HG03135 (cell line): ENCODE measurements around the gene FLII.
A peak's percentile ranks its signal among the peaks of the same experiment; 100 is the strongest.

Source experiments
- ATAC-seq: cut with Tn5 transposase; IDR thresholded peaks from one replicate; pipeline ENCODE4 v1.9.1; 2021; ENCODE audit warnings: mild to moderate bottlenecking, moderate library complexity; ENCODE audit not compliant: unreplicated experiment

The FLII gene

DNA sequence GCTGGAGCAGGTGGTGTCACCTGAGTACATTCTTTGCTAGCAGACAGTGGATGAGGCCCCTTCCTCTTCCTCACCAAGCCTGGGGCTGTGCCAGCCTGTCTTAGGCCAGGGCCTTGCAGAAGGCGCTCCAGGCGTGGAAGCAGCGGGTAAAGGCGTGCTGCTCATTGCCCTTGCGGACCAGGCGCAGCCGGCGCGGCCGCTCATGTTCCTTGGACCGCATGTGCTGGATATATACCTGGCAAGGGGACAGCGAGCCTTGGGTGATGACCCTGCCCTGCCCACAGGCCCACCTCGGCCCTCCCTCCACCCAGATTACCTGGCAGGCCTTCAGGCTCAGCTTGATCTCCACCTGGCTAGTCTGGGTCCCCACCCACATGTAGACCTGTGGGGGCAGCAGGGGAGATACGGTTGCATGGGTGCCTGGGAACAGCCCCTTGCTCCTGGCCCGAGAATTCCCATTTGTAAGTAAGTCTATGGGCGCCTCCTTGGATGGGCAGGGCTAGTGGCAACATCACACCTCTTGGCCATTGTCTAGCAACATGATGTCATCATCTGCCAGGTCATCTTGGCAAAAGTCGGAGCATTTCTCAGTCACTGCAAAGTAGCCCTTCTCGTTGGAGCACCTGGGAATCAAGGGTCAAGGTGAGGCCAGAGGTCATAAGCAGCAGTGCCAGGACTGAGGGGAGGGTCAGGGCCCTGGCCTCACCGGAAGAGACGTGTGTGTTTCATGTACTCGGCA, 13.3 kb downstream of the FLII start:
- no peak for ATAC-seq

DNA sequence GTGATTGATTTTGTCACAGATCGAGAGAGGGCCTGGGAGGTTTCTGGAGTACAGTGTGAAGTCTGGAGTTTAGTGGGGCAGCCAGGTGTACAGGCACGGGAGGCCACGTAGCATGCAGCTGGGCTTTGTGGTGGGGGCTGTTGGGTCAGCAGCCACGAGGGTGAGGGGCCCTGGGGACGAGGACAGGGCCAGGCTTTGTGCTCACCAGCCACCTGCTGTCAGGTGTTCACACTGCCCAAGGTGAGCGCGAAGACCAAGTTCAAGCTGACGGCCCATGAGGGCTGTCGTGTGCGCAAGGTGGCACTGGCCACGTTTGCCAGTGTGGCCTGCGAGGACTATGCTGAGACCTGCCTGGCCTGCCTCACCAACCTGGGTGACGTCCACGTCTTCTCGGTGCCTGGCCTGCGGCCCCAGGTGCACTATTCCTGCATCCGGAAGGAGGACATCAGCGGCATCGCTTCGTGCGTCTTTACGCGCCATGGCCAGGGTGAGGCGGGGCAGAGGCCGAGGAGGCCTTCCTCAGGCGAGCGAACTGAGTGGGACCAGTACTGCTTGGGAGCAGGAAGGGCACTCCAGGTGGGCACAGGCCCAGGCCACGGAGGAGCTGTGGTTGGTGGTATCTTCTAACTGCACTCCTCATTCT, 17.2 kb downstream of the FLII start:
- ATAC-seq = no peak

DNA sequence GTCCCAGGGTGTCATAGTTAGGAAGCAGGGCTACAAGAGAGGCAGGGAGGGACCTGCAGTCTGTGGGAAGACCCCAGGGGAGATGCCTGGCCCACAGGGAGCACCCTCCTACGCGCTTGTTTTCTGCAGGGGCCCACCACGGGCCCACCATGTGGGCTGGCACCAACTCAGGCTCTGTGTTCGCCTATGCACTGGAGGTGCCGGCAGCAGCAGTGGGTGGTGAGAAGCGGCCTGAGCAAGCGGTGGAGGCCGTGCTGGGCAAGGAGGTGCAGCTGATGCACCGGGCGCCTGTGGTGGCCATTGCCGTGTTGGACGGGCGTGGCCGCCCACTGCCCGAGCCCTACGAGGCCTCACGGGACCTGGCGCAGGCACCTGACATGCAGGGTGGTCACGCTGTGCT, 18.1 kb downstream of the FLII start:
- no peak for ATAC-seq

- no peak for ATAC-seq
Measured at GRCh38 chr17:18238299-18238698, 20.2 kb downstream of the FLII start.

GRCh38 chr17:18237461-18237860, 21.1 kb downstream of the FLII start:
- ATAC-seq = no peak

DNA sequence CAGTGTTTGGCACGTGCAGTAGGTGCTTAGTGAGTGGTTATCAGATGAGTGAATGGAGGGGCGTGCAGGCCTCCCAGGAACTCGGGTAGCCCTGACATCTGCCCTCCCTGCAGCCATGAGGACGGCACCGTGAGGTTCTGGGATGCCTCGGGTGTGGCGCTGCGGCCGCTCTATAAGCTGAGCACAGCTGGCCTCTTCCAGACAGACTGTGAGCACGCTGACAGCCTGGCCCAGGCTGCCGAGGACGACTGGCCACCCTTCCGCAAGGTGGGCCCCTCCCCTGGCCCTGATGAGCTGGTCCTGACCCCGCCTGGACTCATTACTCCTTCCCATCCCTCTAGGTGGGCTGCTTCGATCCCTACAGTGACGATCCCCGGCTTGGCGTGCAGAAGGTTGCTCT, 22.0 kb downstream of the FLII start:
- ATAC-seq = no peak

DNA sequence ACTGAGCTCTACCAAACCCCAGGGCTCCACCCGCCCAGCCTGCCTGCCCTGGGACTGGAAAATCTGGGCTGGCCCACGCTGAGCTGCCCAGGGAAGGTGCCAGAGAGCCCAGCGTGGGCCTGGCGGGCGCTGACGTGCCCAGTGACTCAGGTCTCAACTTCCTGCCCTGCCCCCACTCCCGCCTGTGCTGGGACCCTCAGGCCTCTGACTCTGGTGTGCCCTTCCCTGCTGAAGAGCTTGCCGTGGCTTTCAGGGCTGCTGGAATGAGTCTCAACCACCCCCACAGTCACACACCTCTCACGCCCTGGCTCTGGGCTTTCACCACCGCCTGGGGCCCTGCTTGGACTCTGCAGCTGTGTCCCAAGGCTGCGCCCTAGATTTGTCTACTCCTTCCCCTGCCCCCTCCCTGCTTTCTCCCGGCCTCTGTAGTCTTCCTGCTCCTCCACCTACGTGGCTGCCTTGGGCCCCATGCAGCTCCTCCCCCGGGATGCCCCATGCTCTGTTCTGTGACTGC, 22.7 kb downstream of the FLII start:
- no peak for ATAC-seq

DNA sequence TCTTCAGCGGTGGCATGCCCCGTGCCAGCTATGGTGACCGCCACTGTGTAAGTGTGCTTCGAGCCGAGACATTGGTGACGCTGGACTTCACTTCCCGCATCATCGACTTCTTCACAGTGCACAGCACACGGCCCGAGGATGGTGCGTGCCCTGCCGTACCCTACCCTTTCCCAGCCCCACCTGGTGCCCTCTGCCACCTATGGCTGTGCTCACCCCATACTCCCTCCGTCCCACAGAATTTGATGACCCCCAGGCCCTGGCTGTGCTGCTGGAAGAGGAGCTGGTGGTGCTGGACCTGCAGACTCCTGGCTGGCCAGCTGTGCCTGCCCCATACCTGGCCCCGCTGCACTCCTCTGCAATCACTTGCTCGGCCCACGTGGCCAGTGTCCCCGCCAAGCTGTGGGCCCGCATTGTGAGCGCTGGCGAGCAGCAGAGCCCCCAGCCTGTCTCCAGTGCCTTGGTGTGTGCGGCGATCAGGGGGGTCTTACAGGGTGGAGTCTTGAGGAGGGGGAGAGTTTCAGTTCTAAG, 23.6 kb downstream of the FLII start:
- no peak for ATAC-seq

DNA sequence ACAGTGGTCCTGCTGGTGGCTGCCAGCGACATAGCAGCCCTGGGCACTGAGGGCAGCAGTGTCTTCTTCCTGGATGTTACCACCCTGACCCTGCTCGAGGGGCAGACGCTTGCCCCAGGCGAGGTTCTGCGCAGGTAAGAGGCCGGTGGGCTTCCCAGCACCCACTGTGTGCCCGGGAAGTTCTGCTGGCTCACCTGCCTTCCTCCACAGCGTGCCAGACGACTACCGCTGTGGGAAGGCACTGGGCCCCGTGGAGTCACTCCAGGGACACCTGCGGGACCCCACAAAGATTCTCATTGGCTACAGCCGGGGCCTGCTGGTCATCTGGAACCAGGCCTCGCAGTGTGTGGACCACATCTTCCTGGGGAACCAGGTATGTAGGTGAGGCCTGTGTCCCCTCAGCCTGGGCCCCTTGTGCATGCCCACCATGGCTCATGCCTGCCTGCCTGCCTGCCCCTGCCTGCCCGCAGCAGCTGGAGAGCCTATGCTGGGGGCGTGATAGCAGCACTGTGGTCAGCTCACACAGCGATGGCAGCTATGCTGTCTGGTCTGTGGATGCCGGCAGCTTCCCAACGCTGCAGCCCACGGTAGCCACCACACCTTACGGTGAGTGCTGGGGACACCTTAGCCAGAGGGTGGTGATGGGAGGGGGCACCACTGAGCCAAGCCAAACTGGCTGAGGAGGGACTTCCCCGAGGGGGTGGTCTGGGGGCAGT, 24.6 kb downstream of the FLII start:
- ATAC-seq = no peak

DNA sequence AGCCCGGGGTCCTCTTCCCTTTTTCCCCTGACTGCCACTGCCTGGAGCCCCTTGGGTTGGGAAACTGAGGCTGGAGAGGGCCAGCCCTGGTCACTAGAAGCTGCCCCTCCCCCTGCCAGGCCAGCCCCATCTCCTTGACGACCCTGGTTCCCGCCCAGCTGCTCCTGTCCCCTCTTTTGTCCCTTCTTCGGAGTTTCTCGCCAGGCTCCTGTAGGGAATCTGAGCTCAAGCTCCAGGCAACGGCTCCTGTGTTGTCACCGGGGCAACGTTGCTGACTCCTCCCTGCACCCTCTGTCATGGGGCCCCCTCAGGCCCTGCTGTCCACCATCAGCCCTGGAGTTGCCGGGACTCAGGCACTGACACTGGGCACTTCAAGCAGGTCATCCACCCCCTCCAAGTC, 27.4 kb downstream of the FLII start:
- ATAC-seq = no peak

GRCh38 chr17:18230288-18231141, 28.0 kb downstream of the FLII start:
- no peak for ATAC-seq

DNA sequence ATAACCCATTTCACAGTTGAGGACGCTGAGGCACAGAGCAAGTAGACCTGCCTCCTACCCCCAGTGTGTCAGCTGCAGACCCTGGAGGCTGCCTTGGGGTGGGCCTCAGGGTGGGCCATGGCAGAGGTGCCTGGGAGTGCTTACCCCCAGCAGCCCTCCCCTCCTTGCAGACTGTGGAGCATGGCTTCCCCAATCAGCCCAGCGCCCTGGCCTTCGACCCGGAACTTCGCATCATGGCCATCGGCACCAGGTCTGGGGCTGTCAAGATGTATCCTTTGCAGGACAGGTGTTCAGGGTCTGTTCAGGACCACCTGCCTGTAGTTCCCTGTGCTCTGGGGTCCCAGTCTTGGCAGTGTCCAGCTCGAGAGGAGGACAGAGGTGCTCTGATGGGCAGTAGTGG, 28.8 kb downstream of the FLII start:
- no peak for ATAC-seq

GRCh38 chr17:18229254-18229653, 29.3 kb downstream of the FLII start:
- no peak for ATAC-seq

DNA sequence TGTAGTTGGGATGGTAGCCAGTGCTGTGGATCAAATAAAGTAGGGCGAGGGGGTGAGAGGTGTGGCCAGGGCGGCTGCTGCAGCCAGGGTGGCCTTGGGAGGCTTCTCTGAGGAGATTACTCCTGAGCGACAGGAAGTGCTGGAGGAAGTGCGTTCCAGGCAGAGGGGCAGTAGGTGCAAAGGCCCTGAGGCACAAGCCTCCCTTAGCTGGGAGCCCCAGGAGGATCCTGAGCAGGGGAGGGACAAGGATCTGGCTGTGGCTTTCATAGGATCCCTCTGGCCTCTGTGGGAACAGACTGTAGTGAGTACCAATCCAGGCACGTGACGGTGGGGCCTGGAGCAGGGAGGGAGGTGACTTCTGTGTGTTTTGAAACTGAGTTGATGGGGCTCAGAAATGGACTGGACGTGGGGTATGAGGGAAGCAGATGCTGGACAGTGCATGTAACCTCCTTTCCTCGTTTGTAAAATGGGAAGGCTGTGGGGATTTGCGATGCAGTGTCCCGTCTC, 30.3 kb downstream of the FLII start:
- no peak for ATAC-seq

- no peak for ATAC-seq
Measured at GRCh38 chr17:18227635-18228034, 30.9 kb downstream of the FLII start.

GRCh38 chr17:18226284-18226945, 32.1 kb downstream of the FLII start:
- ATAC-seq = no peak

- peak; percentile 7 for ATAC-seq
Measured at GRCh38 chr17:18225642-18226283, 32.8 kb downstream of the FLII start.

GRCh38 chr17:18225121-18225641, 33.4 kb downstream of the FLII start, which contains the start of gene LLGL1:
TSS of gene LLGL1 (plus strand) at chr17:18225635. CDS start at chr17:18225683, 48 bp downstream.
- ATAC-seq = peak; percentile 86
